ENCODE data around the gene ABCG1.

Gene ABCG1

GRCh38 chr21:42251654-42252324, 32.8 kb downstream of the ABCG1 start:
- DNase-seq (ENCODE audit: low spot score) = no peak

GRCh38 chr21:42252325-42252654, 33.4 kb downstream of the ABCG1 start:
- DNase-seq (ENCODE audit: low spot score) = no peak

GRCh38 chr21:42252778-42253340, 33.9 kb downstream of the ABCG1 start:
- no peak for DNase-seq (ENCODE audit: low spot score)

- no peak for DNase-seq (ENCODE audit: low spot score)
Measured at GRCh38 chr21:42253466-42253865, 34.5 kb downstream of the ABCG1 start.

- no peak for DNase-seq (ENCODE audit: low spot score)
Measured at GRCh38 chr21:42254083-42254482, 35.1 kb downstream of the ABCG1 start.

- DNase-seq (ENCODE audit: low spot score) = no peak
Measured at GRCh38 chr21:42254651-42255601, 36.0 kb downstream of the ABCG1 start.

- no peak for DNase-seq (ENCODE audit: low spot score)
Measured at GRCh38 chr21:42255825-42256224, 36.9 kb downstream of the ABCG1 start.

GRCh38 chr21:42256316-42256715, 37.4 kb downstream of the ABCG1 start:
- DNase-seq (ENCODE audit: low spot score) = no peak

- no peak for DNase-seq (ENCODE audit: low spot score)
Measured at GRCh38 chr21:42257091-42257765, 38.3 kb downstream of the ABCG1 start.

- DNase-seq (ENCODE audit: low spot score) = peak; percentile 84
Measured at GRCh38 chr21:42258150-42258884, 39.4 kb downstream of the ABCG1 start.

GRCh38 chr21:42258885-42259407, 40.0 kb downstream of the ABCG1 start:
- DNase-seq (ENCODE audit: low spot score) = no peak

- DNase-seq (ENCODE audit: low spot score) = no peak
Measured at GRCh38 chr21:42260121-42260520, 41.2 kb downstream of the ABCG1 start.

GRCh38 chr21:42261829-42262200, 42.9 kb downstream of the ABCG1 start:
- no peak for DNase-seq (ENCODE audit: low spot score)

GRCh38 chr21:42262831-42263231, 43.9 kb downstream of the ABCG1 start:
- DNase-seq (ENCODE audit: low spot score) = no peak

- DNase-seq (ENCODE audit: low spot score) = no peak
Measured at GRCh38 chr21:42263591-42264131, 44.7 kb downstream of the ABCG1 start.

- DNase-seq (ENCODE audit: low spot score) = no peak
Measured at GRCh38 chr21:42264245-42265195, 45.6 kb downstream of the ABCG1 start.

GRCh38 chr21:42265231-42265812, 46.4 kb downstream of the ABCG1 start:
- no peak for DNase-seq (ENCODE audit: low spot score)

GRCh38 chr21:42266971-42267556, 48.1 kb downstream of the ABCG1 start:
- no peak for DNase-seq (ENCODE audit: low spot score)

- no peak for DNase-seq (ENCODE audit: low spot score)
Measured at GRCh38 chr21:42269386-42269785, 50.4 kb downstream of the ABCG1 start.

All from CD4-positive, alpha-beta T cell treated with Interleukin-2 at 100 ng/mL for 4 hours (primary cell).